ENCODE results near the gene SEPTIN5.

GRCh38 chr22:19759427-19760057 is 45.2 kb downstream of the SEPTIN5 start:
- TF ChIP-seq CTCF (conservative IDR thresholded peaks at IDR 0.05; ENCODE audit: low read length) (no peak), EZH2phosphoT487 (IDR thresholded peaks at IDR 0.05; ENCODE audit: borderline replicate concordance) (no peak)
